ENCODE data around the gene MEN1. TPM values are rescaled to one million over a fixed set of nuclear protein-coding genes. Genes with fewer than 3 reads are reported as not detected.

Gene MEN1
- total and polyA plus RNA-seq, 2 of the 13 experiments (the other 11 are each of a cell fraction or from before 2014, with no cell fraction given) = 20.5 to 27.3 TPM

- no peak for TF ChIP-seq ZSCAN5A (CRISPR knock-in tag; IDR thresholded peaks at IDR 0.05; ENCODE audit: borderline replicate concordance)
- TF ChIP-seq ZSCAN9 (CRISPR knock-in tag; IDR thresholded peaks at IDR 0.05; ENCODE audit: borderline replicate concordance) = no peak
- TF ChIP-seq, protein P1, sequence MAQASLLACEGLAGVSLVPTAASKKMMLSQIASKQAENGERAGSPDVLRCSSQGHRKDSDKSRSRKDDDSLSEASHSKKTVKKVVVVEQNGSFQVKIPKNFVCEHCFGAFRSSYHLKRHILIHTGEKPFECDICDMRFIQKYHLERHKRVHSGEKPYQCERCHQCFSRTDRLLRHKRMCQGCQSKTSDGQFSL (CRISPR knock-in tag; IDR thresholded peaks at IDR 0.05) = no peak
- TF ChIP-seq BCLAF1 (IDR thresholded peaks at IDR 0.05) = no peak
- TF ChIP-seq MAZ (IDR thresholded peaks at IDR 0.05; ENCODE audit: borderline replicate concordance, low read depth, low read length) = no peak
- TF ChIP-seq MAZ (CRISPR knock-in tag; IDR thresholded peaks at IDR 0.05; ENCODE audit: low read depth) = 0 out of 2 replicates have a peak, but pooled peaks have one; percentile 6
- TF ChIP-seq ZFP62 (CRISPR knock-in tag; IDR thresholded peaks at IDR 0.05) = no peak
- TF ChIP-seq RERE (CRISPR knock-in tag; IDR thresholded peaks at IDR 0.05; ENCODE audit: low read depth) = no peak
- TF ChIP-seq ZFP90 (CRISPR knock-in tag; IDR thresholded peaks at IDR 0.05; ENCODE audit: borderline replicate concordance) = no peak
- TF ChIP-seq SMARCC2 (IDR thresholded peaks at IDR 0.05) = no peak
- TF ChIP-seq PRPF4 (IDR thresholded peaks at IDR 0.05; ENCODE audit: low read depth, low read length, poor library complexity, severe bottlenecking) = no peak
- TF ChIP-seq ZNF891 (CRISPR knock-in tag; IDR thresholded peaks at IDR 0.05) = no peak
- TF ChIP-seq, protein P2, sequence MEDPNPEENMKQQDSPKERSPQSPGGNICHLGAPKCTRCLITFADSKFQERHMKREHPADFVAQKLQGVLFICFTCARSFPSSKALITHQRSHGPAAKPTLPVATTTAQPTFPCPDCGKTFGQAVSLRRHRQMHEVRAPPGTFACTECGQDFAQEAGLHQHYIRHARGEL (CRISPR knock-in tag; IDR thresholded peaks at IDR 0.05) = no peak
- TF ChIP-seq ZNF768 (CRISPR knock-in tag; IDR thresholded peaks at IDR 0.05) = peak; percentile 34; the same call in 1 of the 2 replicates
These were observed 38.7 kb upstream of the MEN1 start (continued) for GRCh38 chr11:64848826-64849597.

Measured in HepG2 (cell line).